Thoracic aorta (tissue), 2 donors: ENCODE results near the gene ANAPC2. TPM values are rescaled to one million over a fixed set of nuclear protein-coding genes. Genes with fewer than 3 reads are reported as not detected.

Experiments used
- ATAC-seq: fragments of 150-250 bp; one replicate; pipeline ENCODE4 v1.8.0; 2017; ENCODE audit warnings: low read depth; ENCODE audit not compliant: insufficient number of reproducible peaks, low FRiP score
- DNase-seq: peaks from one replicate; pipeline ENCODE4 v3.0.0-alpha.2; 2020; ENCODE audit warnings: low spot score
- H3K27ac ChIP-seq, 2 donors: fragments of 200-600 bp; sonication (generic); 1 replicate in 1 of 2; 2 replicates in 1 of 2; pipeline ENCODE4 v1.5.1; 2016; ENCODE audit warnings: mild to moderate bottlenecking in 2 of 2, moderate library complexity in 2 of 2
- H3K27me3 ChIP-seq: fragments of 200-600 bp; sonication (generic); replicated peaks from 2 replicates; pipeline ENCODE4 v1.6.0; 2016; ENCODE audit warnings: mild to moderate bottlenecking; ENCODE audit not compliant: insufficient read depth
- H3K36me3 ChIP-seq: fragments of 200-600 bp; sonication (generic); one replicate; pipeline ENCODE4 v1.5.1; 2016
- H3K4me1 ChIP-seq, 2 donors: fragments of 200-600 bp; sonication (generic); 1 replicate in 1 of 2; 2 replicates in 1 of 2; pipeline versions ENCODE4 v1.5.1 to v1.6.0; 2016; ENCODE audit warnings: low read depth in 2 of 2, mild to moderate bottlenecking in 1 of 2; ENCODE audit not compliant: control insufficient read depth in 1 of 2
- H3K4me3 ChIP-seq: fragments of 200-600 bp; sonication (generic); 2 replicates; pipeline ENCODE4 v1.5.1; 2016; ENCODE audit warnings: mild to moderate bottlenecking
- H3K9me3 ChIP-seq: fragments of 200-600 bp; sonication (generic); 2 replicates; pipeline ENCODE4 v1.5.1; 2016
- CTCF ChIP-seq: fragments of 200-600 bp; sonication (generic); IDR thresholded peaks from one replicate; pipeline ENCODE4 v1.5.1; 2019; ENCODE audit warnings: antibody characterized with exemption
- total RNA-seq, 2 donors: library from RNA; depleted of rRNA; stranded (reverse); fragments of >200 nt; gene quantifications; one replicate each; pipeline versions ENCODE4 v1.1.0 to v1.2.3, GENCODE V29; 2016

Gene ANAPC2
- total RNA-seq, 2 donors from 2014 or later, result 25.2 to 43.0 TPM

- ATAC-seq (no peak), DNase-seq (no peak)
- peaks cover 1 to 7% of the 10 kb centered on the region in 2 donors for H3K4me1 ChIP-seq
- H3K27me3 ChIP-seq, result no peaks in the 10 kb centered on the region
- TF ChIP-seq CTCF, result no peak
- no peak overlapping the region for H3K4me3 ChIP-seq
- H3K27ac ChIP-seq, result no peak overlapping the region
- no peaks in the 10 kb centered on the region for H3K36me3 ChIP-seq
- no peaks in the 10 kb centered on the region for H3K9me3 ChIP-seq
Measured at GRCh38 chr9:137231372-137232039, 43.1 kb upstream of the ANAPC2 start.

GRCh38 chr9:137230705-137231371 lies 42.5 kb upstream of the ANAPC2 start, which contains the start of gene SLC34A3:
Gene SLC34A3, plus strand, starts transcription at chr9:137230901. Its CDS starts 802 bp downstream, at chr9:137231703.
- no peak for ATAC-seq
- no peaks in the 10 kb centered on the region for H3K27me3 ChIP-seq
- H3K9me3 ChIP-seq, result no peaks in the 10 kb centered on the region
- no peak for TF ChIP-seq CTCF
- no peak for DNase-seq
- no peak within 1 kb of the TSS for H3K27ac ChIP-seq
- no peaks in the 10 kb centered on the region for H3K4me1 ChIP-seq
- H3K4me3 ChIP-seq, result no peak within 1 kb of the TSS
- H3K36me3 ChIP-seq, result no peaks in the 10 kb centered on the region

- Histone ChIP-seq H3K27ac (no peak overlapping the region), H3K27me3 (no peaks in the 10 kb centered on the region)
Measured at GRCh38 chr9:137229903-137230704, 41.7 kb upstream of the ANAPC2 start.

GRCh38 chr9:137228968-137229896 lies 40.9 kb upstream of the ANAPC2 start:
- no peaks in the 10 kb centered on the region for H3K27me3 ChIP-seq
- H3K4me3 ChIP-seq, result no peak overlapping the region
- no peak for ATAC-seq
- no peak for TF ChIP-seq CTCF
- no peaks in the 10 kb centered on the region for H3K36me3 ChIP-seq
- peaks cover 0 to 2% of the 10 kb centered on the region in 2 donors for H3K4me1 ChIP-seq
- no peaks in the 10 kb centered on the region for H3K9me3 ChIP-seq
- H3K27ac ChIP-seq, result no peak overlapping the region
- no peak for DNase-seq

More at GRCh38 chr9:137229903-137230704, 41.7 kb upstream of the ANAPC2 start:
- no peaks in the 10 kb centered on the region for H3K4me1 ChIP-seq
- H3K9me3 ChIP-seq, result no peaks in the 10 kb centered on the region
- no peak for DNase-seq
- no peak overlapping the region for H3K4me3 ChIP-seq
- H3K36me3 ChIP-seq, result no peaks in the 10 kb centered on the region
- TF ChIP-seq CTCF, result no peak
- ATAC-seq, result no peak
